ENCODE data around the gene HOXB8.

HOXB8 gene

GRCh38 chr17:48625495-48626244 lies 10.6 kb upstream of the HOXB8 start:
- intact Hi-C loops (cut with DNase I): no loop called here
- DNase-seq: no peak

- DNase-seq: no peak
- intact Hi-C loops (cut with DNase I): no loop called here
These were observed 9.7 kb upstream of the HOXB8 start for GRCh38 chr17:48624544-48625494.

- intact Hi-C loops (cut with DNase I): no loop called here
- DNase-seq: no peak
These were observed 9.0 kb upstream of the HOXB8 start for GRCh38 chr17:48624118-48624517.

DNA sequence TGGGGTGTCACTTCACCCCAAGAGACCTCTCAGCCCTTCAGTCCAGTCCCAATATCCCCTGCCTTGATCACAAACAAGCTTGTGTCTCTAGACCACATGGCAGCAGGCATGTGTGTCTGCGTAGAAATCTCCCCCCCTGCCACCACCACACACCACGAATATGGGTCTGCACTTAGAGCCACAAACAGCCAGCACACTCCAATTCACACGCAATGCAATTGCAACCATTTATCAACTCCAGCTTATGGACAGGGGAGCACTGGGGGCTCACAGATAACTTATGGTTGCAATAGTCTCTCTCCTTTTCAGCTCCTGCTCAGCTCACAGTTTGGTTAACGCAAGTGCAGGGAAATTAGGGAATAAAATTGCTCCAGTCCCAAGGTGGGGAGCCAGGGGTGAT lies 8.5 kb upstream of the HOXB8 start:
- DNase-seq: no peak
- intact Hi-C loops (cut with DNase I): no loop called here

- intact Hi-C loops (cut with DNase I): no loop called here
- no peak for DNase-seq
These were observed 7.8 kb upstream of the HOXB8 start for GRCh38 chr17:48622857-48623256.

GRCh38 chr17:48621410-48622392 lies 6.6 kb upstream of the HOXB8 start:
- no peak for DNase-seq
- intact Hi-C loops (cut with DNase I): no loop called here

DNA sequence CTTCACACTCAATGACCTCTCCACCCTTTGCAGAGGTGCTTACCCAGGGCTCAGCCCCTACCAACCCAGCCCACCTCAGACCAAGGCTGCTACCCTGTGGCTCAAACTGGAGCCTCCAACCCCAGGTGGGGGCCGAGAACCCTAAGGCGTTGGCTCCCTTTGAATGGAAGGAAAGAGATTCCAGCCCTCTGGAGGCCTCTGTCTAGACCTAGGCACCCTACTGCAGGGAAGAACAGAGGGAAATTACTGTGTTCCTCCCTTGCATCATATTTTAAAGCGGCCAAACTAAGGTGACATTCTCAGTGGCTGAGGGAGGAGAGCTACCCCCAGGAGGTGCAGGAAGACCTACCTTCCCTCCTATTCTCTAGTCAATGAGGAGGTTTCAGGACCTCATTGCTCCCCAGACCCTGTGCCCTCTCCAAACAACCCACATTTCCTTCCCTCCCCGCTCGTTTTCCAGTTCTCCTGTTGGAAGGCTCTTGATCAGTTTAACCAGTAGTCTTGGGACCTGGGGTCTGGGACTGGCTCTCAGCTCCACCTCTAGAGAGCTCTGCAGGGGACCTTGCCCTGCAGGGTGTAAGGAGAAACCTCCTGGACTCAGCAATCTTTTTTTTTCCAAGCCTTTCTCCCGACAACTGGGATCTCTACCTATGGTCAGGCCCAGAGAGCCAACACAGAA lies 5.5 kb upstream of the HOXB8 start:
- intact Hi-C loops (cut with DNase I): no loop called here
- no peak for DNase-seq

DNA sequence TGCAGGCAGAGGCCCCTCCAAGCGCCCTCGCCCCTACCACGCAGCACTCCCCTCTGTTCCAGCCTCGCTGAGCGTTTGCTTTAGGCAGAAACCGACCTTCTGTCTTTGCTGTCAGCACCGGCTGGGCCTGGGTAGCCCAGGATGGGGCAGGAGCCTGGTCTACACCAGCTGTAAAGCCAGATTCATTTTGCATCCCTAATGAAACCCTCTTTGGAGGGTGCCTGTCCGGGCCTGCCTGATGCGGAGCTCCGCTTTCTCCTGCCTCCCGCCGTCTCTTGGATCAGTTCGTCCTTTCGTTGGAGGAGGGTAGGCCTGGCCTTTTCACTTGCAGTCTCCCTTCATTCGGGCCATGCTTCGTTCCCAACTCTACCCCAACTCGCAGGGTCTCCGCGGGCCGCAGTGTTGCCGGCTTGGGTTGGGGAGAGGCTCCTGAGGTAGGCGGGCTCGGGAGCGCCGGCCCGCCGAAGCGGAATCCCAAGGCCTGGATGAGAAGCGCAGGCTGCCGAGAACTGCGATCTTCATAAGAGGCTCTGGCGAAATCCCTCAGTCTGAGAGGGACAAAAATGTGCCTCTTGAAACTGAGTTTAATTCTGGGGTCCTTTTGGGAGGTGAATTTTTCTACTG lies 4.8 kb upstream of the HOXB8 start:
- intact Hi-C loops (cut with DNase I): loop anchor here (5.0 to 10.0 kb wide), 2 partner anchors 268 to 375 kb away; partner anchors contain the start of gene IGF2BP1
- DNase-seq: peak in 1 of 10 donors; percentile 52

DNA sequence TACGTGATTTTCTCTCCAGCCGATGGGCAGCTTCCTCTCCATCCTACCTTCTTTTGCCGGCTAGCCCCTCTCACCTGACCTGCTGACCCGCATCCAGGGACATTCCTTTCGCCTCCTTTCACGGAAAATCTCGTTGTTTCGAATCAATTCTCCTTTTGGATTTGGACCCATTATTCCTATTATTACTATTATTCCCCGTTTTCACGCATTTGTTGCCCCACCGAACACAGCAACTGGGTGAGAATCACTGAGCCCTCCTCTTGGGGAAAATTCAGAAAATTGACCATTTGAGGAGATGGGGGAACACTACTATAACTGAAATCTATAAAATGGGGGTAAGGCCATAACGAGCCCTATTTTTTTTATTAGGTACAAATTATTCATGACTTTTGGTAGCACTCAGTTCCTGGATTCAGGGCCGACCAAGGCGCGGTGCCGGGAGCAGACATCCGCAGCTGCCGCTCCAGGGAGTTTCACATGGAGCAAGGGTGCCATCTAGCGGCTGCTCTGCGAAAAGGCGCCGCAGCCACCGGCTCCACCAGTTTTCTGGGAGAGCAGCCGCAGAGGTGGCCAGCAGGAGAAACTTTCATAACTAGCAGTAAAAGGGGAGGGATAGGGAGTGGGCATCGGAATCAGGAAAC lies 3.3 kb upstream of the HOXB8 start:
- peak; percentile 81 to 98 (median 88) for DNase-seq
- intact Hi-C loops (cut with DNase I): loop anchor here (1.0 to 10.0 kb wide), 6 partner anchors 126 to 593 kb away; partner anchors contain the start of gene IGF2BP1

- intact Hi-C loops (cut with DNase I): loop anchor here (1.0 to 10.0 kb wide), 6 partner anchors 125 to 592 kb away; partner anchors contain the start of gene IGF2BP1
- DNase-seq: peak in 1 of 10 donors; percentile 71
These were observed 2.6 kb upstream of the HOXB8 start for GRCh38 chr17:48617471-48618255.

- no peak for DNase-seq
- intact Hi-C loops (cut with DNase I): loop anchor here (5.0 to 10.0 kb wide), 2 partner anchors 265 to 378 kb away; partner anchors contain the start of gene IGF2BP1
These were observed 1.8 kb upstream of the HOXB8 start for GRCh38 chr17:48616717-48617470.

- no peak for DNase-seq
- intact Hi-C loops (cut with DNase I): loop anchor here (5.0 to 10.0 kb wide), 2 partner anchors 264 to 379 kb away; partner anchors contain the start of gene IGF2BP1
These were observed 1.0 kb upstream of the HOXB8 start for GRCh38 chr17:48615963-48616716.

GRCh38 chr17:48613862-48614694 lies 1.0 kb downstream of the HOXB8 start:
- intact Hi-C loops (cut with DNase I): loop anchor here (10.0 kb wide), 1 partner anchor 381 kb away; the partner anchor contains the start of gene IGF2BP1
- DNase-seq: no peak

GRCh38 chr17:48612854-48613691 lies 2.0 kb downstream of the HOXB8 start:
- DNase-seq: peak in 1 of 10 donors; percentile 69
- intact Hi-C loops (cut with DNase I): loop anchor here (10.0 kb wide), 1 partner anchor 382 kb away; the partner anchor contains the start of gene IGF2BP1
